ENCODE data around the gene MYO3B. TPM values are rescaled to one million over a fixed set of nuclear protein-coding genes. Genes with fewer than 3 reads are reported as not detected.

The MYO3B gene
- total and polyA plus RNA-seq, 4 experiments from 2014 or later: not detected

GRCh38 chr2:170571612-170572011 lies 393.7 kb downstream of the MYO3B start:
- peaks cover 15 to 18% of the 10 kb centered on the region in 2 donors for H3K27me3 Mint-ChIP-seq
- Histone ChIP-seq H3K9me3 (ENCODE audit: control insufficient read depth in 1 of 2, low read length in 2 of 2) (no peaks in the 10 kb centered on the region), H3K36me3 (ENCODE audit: insufficient read depth, low read length) (no peaks in the 10 kb centered on the region), H3K4me1 (ENCODE audit: insufficient read depth, low read length) (no peaks in the 10 kb centered on the region), H3K27ac (ENCODE audit: low read depth, low read length) (no peak overlapping the region), H3K4me3 (ENCODE audit: low read length in 2 of 2) (no peak overlapping the region), H3K27me3 (ENCODE audit: insufficient read depth, low read length) (no peaks in the 10 kb centered on the region)
- ChIA-PET POLR2A (ENCODE audit: partially characterized antibody) (no interaction called here), CTCF (ENCODE audit: partially characterized antibody) (interaction anchor here (0.6 kb wide), 1 partner anchor 85 kb away, joined by 3 read pairs; no protein-coding TSS in a partner anchor)
- no peaks in the 10 kb centered on the region for H3K9me3 Mint-ChIP-seq
- no peak overlapping the region for H3K4me3 Mint-ChIP-seq
- no peak overlapping the region for H3K27ac Mint-ChIP-seq
- no peaks in the 10 kb centered on the region for H3K4me1 Mint-ChIP-seq
- DNase-seq: no peak
- no peaks in the 10 kb centered on the region for H3K36me3 Mint-ChIP-seq
- intact Hi-C loops (cut with micrococcal nuclease): no loop called here

- no peaks in the 10 kb centered on the region for H3K9me3 Mint-ChIP-seq
- H3K27me3 Mint-ChIP-seq: peaks cover 15% of the 10 kb centered on the region in 2 donors
- no peak overlapping the region for H3K27ac Mint-ChIP-seq
- Histone ChIP-seq H3K9me3 (ENCODE audit: control insufficient read depth in 1 of 2, low read length in 2 of 2) (no peaks in the 10 kb centered on the region), H3K27ac (ENCODE audit: low read depth, low read length) (no peak overlapping the region), H3K36me3 (ENCODE audit: insufficient read depth, low read length) (no peaks in the 10 kb centered on the region), H3K4me3 (ENCODE audit: low read length in 2 of 2) (no peak overlapping the region), H3K4me1 (ENCODE audit: insufficient read depth, low read length) (no peaks in the 10 kb centered on the region), H3K27me3 (ENCODE audit: insufficient read depth, low read length) (no peaks in the 10 kb centered on the region)
- no peaks in the 10 kb centered on the region for H3K4me1 Mint-ChIP-seq
- ChIA-PET POLR2A (ENCODE audit: partially characterized antibody) (no interaction called here), CTCF (ENCODE audit: partially characterized antibody) (no interaction called here)
- intact Hi-C loops (cut with micrococcal nuclease): no loop called here
- DNase-seq: no peak
- no peak overlapping the region for H3K4me3 Mint-ChIP-seq
- H3K36me3 Mint-ChIP-seq: no peaks in the 10 kb centered on the region
These were observed 395.7 kb downstream of the MYO3B start for GRCh38 chr2:170573671-170574070.

GRCh38 chr2:170576296-170576695 lies 398.3 kb downstream of the MYO3B start:
- Mint-ChIP-seq H3K36me3 (no peaks in the 10 kb centered on the region), H3K4me1 (no peaks in the 10 kb centered on the region), H3K4me3 (no peak overlapping the region), H3K9me3 (no peaks in the 10 kb centered on the region), H3K27ac (no peak overlapping the region), H3K27me3 (peaks cover 7 to 8% of the 10 kb centered on the region in 2 donors)
- Histone ChIP-seq H3K4me3 (ENCODE audit: low read length in 2 of 2) (no peak overlapping the region), H3K4me1 (ENCODE audit: insufficient read depth, low read length) (no peaks in the 10 kb centered on the region), H3K27me3 (ENCODE audit: insufficient read depth, low read length) (no peaks in the 10 kb centered on the region), H3K27ac (ENCODE audit: low read depth, low read length) (no peak overlapping the region), H3K36me3 (ENCODE audit: insufficient read depth, low read length) (no peaks in the 10 kb centered on the region), H3K9me3 (ENCODE audit: control insufficient read depth in 1 of 2, low read length in 2 of 2) (no peaks in the 10 kb centered on the region)
- ChIA-PET CTCF (ENCODE audit: partially characterized antibody) (interaction anchor here (0.9 kb wide), 1 partner anchor 9 kb away, joined by 3 read pairs; no protein-coding TSS in a partner anchor), POLR2A (ENCODE audit: partially characterized antibody) (no interaction called here)
- no peak for DNase-seq
- intact Hi-C loops (cut with micrococcal nuclease): no loop called here

GRCh38 chr2:170577356-170577755 lies 399.4 kb downstream of the MYO3B start:
- Mint-ChIP-seq H3K9me3 (no peaks in the 10 kb centered on the region), H3K4me1 (no peaks in the 10 kb centered on the region), H3K27me3 (peaks cover 2% of the 10 kb centered on the region in 2 donors), H3K4me3 (no peak overlapping the region), H3K27ac (no peak overlapping the region), H3K36me3 (no peaks in the 10 kb centered on the region)
- H3K4me1 ChIP-seq (ENCODE audit: insufficient read depth, low read length): no peaks in the 10 kb centered on the region
- H3K27me3 ChIP-seq (ENCODE audit: insufficient read depth, low read length): no peaks in the 10 kb centered on the region
- no peak overlapping the region for H3K4me3 ChIP-seq (ENCODE audit: low read length in 2 of 2)
- H3K9me3 ChIP-seq (ENCODE audit: control insufficient read depth in 1 of 2, low read length in 2 of 2): no peaks in the 10 kb centered on the region
- CTCF ChIA-PET (ENCODE audit: partially characterized antibody): no interaction called here
- H3K27ac ChIP-seq (ENCODE audit: low read depth, low read length): no peak overlapping the region
- H3K36me3 ChIP-seq (ENCODE audit: insufficient read depth, low read length): no peaks in the 10 kb centered on the region
- no peak for DNase-seq
- intact Hi-C loops (cut with micrococcal nuclease): no loop called here
- POLR2A ChIA-PET (ENCODE audit: partially characterized antibody): no interaction called here

GRCh38 chr2:170578606-170579005 lies 400.7 kb downstream of the MYO3B start:
- intact Hi-C loops (cut with micrococcal nuclease): no loop called here
- no peak for DNase-seq
- H3K27me3 Mint-ChIP-seq: peaks cover 0 to 2% of the 10 kb centered on the region in 2 donors

GRCh38 chr2:170579511-170579910 lies 401.6 kb downstream of the MYO3B start:
- DNase-seq: no peak
- ChIA-PET POLR2A (ENCODE audit: partially characterized antibody) (no interaction called here), CTCF (ENCODE audit: partially characterized antibody) (no interaction called here)
- Mint-ChIP-seq H3K4me1 (no peaks in the 10 kb centered on the region), H3K27me3 (peaks cover 0 to 2% of the 10 kb centered on the region in 2 donors), H3K4me3 (no peak overlapping the region), H3K36me3 (no peaks in the 10 kb centered on the region), H3K9me3 (no peaks in the 10 kb centered on the region), H3K27ac (no peak overlapping the region)
- H3K27me3 ChIP-seq (ENCODE audit: insufficient read depth, low read length): no peaks in the 10 kb centered on the region
- intact Hi-C loops (cut with micrococcal nuclease): no loop called here
- H3K27ac ChIP-seq (ENCODE audit: low read depth, low read length): no peak overlapping the region
- no peaks in the 10 kb centered on the region for H3K4me1 ChIP-seq (ENCODE audit: insufficient read depth, low read length)
- H3K9me3 ChIP-seq (ENCODE audit: control insufficient read depth in 1 of 2, low read length in 2 of 2): no peaks in the 10 kb centered on the region
- H3K36me3 ChIP-seq (ENCODE audit: insufficient read depth, low read length): no peaks in the 10 kb centered on the region
- no peak overlapping the region for H3K4me3 ChIP-seq (ENCODE audit: low read length in 2 of 2)

More at GRCh38 chr2:170578606-170579005, 400.7 kb downstream of the MYO3B start:
- Histone ChIP-seq H3K9me3 (ENCODE audit: control insufficient read depth in 1 of 2, low read length in 2 of 2) (no peaks in the 10 kb centered on the region), H3K4me1 (ENCODE audit: insufficient read depth, low read length) (no peaks in the 10 kb centered on the region), H3K27me3 (ENCODE audit: insufficient read depth, low read length) (no peaks in the 10 kb centered on the region), H3K4me3 (ENCODE audit: low read length in 2 of 2) (no peak overlapping the region), H3K36me3 (ENCODE audit: insufficient read depth, low read length) (no peaks in the 10 kb centered on the region), H3K27ac (ENCODE audit: low read depth, low read length) (no peak overlapping the region)
- Mint-ChIP-seq H3K27ac (no peak overlapping the region), H3K4me3 (no peak overlapping the region), H3K4me1 (no peaks in the 10 kb centered on the region), H3K36me3 (no peaks in the 10 kb centered on the region), H3K9me3 (no peaks in the 10 kb centered on the region)
- POLR2A ChIA-PET (ENCODE audit: partially characterized antibody): no interaction called here
- CTCF ChIA-PET (ENCODE audit: partially characterized antibody): no interaction called here

- no peaks in the 10 kb centered on the region for H3K4me1 Mint-ChIP-seq
- POLR2A ChIA-PET (ENCODE audit: partially characterized antibody): no interaction called here
- intact Hi-C loops (cut with micrococcal nuclease): no loop called here
These were observed 404.4 kb downstream of the MYO3B start for GRCh38 chr2:170582313-170582712.

More at GRCh38 chr2:170582313-170582712, 404.4 kb downstream of the MYO3B start:
- no peaks in the 10 kb centered on the region for H3K27me3 Mint-ChIP-seq
- CTCF ChIA-PET (ENCODE audit: partially characterized antibody): interaction anchor here (2.0 kb wide), 1 partner anchor 173 kb away, joined by 9 read pairs; no protein-coding TSS in a partner anchor
- no peaks in the 10 kb centered on the region for H3K36me3 Mint-ChIP-seq
- H3K4me3 ChIP-seq (ENCODE audit: low read length in 2 of 2): no peak overlapping the region
- no peak overlapping the region for H3K27ac Mint-ChIP-seq
- no peaks in the 10 kb centered on the region for H3K9me3 Mint-ChIP-seq
- no peaks in the 10 kb centered on the region for H3K4me1 ChIP-seq (ENCODE audit: insufficient read depth, low read length)
- no peaks in the 10 kb centered on the region for H3K27me3 ChIP-seq (ENCODE audit: insufficient read depth, low read length)
- H3K36me3 ChIP-seq (ENCODE audit: insufficient read depth, low read length): no peaks in the 10 kb centered on the region
- H3K27ac ChIP-seq (ENCODE audit: low read depth, low read length): no peak overlapping the region
- H3K4me3 Mint-ChIP-seq: no peak overlapping the region
- DNase-seq: no peak
- no peaks in the 10 kb centered on the region for H3K9me3 ChIP-seq (ENCODE audit: control insufficient read depth in 1 of 2, low read length in 2 of 2)

Data from CD4-positive, alpha-beta memory T cell (primary cell).